ENCODE measurements around the gene PRR18.

GRCh38 chr6:166338854-166339253 is 30.7 kb upstream of the PRR18 start:
- TF ChIP-seq EP300 (IDR thresholded peaks at IDR 0.05) = no peak
- TF ChIP-seq POLR2A (IDR thresholded peaks at IDR 0.05) = no peak
